Activated CD8-positive, alpha-beta memory T cell treated with anti-CD3 and anti-CD28 coated beads, Interleukin-2, amount 50 U/mL, for 24 hours (primary cell): Measurements from ENCODE around the gene ENPP7.

ENCODE experiments used
- DNase-seq: peaks from one replicate; pipeline ENCODE4 v3.0.0-alpha.2; 2020; ENCODE audit errors: extremely low read depth

Gene ENPP7

DNA sequence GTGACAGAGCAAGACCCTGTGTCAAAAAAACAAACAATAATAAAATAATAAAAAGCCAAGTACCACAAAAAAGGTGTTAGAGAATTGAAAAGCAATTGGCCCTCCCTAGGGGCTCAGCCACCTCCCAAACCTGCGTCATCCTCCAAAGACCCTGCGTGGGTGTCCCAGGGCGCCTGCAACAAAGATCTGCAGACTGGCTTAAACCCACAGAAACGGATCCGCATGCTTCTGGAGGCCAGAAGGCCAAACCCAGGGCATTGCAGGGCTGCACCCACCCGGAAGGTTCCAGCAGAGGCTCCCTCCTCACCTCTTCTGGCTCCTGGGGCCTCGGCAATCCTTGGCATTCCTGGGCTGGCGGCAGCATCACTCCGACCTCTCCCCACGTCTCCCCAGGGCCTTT, 1.5 kb downstream of the ENPP7 start:
- DNase-seq: no peak

DNA sequence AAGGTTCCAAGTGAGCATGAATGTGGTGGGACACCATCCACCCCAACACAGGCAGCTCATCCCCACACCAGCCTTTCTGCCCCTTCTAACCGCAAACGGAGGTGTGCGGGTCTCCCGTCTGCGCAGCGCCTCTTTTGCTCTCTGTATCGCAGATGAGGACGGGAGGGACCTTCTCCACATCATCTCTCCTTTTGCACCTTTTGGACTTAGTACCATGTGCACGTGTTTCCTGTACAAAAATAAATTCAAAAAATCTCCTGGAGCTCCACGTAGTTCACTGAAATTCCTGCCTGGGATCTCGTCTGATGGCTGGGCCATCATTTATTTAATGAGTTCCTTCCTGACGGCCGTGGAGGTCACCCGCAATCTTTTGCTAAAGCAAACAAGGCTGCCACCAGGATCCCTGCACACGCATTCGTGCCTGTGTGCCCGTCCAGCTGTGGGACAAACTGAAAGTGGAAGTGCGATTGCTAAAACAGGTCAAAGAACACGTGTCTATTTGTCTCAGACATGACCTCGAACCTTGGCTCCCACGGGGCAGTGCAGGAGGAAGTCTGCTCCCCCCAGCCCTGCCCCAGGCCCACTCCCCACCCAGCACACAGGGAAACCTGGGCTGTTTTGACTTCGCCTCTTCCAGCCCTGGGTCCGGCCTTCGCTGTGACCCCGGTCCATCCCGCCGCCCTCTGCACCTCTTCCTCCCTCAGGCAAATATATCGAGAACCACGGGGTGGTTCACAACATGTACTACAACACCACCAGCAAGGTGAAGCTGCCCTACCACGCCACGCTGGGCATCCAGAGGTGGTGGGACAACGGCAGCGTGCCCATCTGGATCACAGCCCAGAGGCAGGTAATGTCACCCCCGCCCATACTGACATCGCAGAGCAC, 2.3 kb downstream of the ENPP7 start:
- no peak for DNase-seq

DNA sequence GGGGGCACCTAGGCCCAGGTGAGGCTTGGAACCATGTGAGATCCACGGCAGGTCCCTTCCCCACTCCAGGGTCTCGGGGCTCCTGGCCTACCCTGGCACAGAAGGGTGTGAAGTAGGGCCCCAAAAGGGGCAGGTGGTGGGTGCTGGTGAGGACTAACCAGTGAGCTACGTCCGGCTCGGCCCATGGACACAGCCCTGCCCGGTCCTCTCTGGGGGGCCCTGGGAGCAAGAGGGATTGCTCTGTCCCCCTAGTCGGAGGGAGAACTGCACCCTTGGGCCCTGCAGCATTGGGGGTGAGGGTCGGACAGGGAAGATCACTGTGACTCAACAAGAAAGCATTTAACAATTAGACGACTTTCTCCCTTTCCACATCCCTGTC, 2.9 kb downstream of the ENPP7 start:
- no peak for DNase-seq

DNA sequence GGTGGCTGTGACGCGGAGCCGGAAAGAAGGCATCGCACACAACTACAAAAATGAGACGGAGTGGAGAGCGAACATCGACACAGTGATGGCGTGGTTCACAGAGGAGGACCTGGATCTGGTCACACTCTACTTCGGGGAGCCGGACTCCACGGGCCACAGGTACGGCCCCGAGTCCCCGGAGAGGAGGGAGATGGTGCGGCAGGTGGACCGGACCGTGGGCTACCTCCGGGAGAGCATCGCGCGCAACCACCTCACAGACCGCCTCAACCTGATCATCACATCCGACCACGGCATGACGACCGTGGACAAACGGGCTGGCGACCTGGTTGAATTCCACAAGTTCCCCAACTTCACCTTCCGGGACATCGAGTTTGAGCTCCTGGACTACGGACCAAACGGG, 4.4 kb downstream of the ENPP7 start:
- DNase-seq: no peak

DNA sequence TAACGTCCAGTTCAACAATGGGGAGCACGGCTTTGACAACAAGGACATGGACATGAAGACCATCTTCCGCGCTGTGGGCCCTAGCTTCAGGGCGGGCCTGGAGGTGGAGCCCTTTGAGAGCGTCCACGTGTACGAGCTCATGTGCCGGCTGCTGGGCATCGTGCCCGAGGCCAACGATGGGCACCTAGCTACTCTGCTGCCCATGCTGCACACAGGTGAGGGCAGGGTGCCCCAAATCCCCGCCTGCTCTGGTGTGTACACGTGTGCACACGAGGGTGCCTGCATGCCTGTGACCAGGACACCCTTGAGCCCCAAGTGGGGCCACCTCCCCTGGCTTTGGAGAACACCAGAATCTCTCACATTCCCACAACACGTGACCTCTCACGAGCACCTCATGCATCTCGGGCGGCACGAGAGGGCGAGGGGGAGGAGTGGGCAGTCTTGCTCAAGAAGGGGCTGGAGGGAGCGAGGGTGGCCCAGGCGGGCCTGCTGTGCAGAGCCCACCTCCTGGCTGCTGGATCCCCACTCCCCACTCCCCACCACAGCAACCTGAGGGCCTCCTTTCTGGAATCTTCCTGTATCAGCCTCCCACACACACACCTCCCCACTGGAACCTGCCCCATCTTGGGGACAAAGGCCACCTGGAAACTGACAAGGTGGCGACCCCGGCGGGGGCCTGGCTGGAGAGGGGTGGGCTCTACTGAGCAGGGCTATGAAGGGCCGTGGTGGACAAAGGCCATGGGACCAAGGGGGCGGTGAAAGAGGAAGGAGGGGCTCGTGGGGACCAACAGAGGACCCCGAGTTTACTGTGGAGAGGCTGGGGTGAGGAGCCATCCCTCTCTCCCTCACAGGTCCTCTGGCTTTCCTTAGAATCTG, 6.5 kb downstream of the ENPP7 start:
- DNase-seq: no peak

DNA sequence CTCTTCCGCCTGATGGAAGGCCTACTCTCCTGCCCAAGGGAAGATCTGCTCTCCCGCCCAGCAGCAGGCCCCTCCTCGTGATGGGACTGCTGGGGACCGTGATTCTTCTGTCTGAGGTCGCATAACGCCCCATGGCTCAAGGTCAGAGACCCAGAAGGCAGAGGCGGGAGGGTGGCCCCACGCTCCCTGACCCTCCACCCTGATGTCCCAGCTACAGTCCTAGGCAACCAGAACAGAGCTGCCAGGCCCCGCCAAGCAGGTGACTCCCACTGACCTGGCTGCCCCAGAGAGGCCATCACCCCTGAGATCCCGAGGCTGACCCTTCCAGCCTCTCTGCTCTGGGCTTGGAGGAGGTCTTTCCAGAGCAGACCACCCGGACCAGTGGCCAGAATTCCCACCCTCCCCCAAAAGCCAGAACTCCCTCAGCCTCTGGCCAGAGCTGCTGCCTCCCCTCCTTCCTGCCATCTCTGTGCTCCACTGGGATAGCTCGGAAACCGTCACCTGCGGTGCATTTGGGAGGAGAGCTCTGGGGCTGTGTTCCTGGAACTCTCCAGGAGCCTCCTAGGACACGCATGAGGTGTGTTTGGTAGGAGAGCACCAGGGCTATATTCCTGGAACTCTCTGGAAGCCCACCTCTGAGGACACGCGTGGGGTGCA, 7.3 kb downstream of the ENPP7 start:
- DNase-seq: no peak

DNA sequence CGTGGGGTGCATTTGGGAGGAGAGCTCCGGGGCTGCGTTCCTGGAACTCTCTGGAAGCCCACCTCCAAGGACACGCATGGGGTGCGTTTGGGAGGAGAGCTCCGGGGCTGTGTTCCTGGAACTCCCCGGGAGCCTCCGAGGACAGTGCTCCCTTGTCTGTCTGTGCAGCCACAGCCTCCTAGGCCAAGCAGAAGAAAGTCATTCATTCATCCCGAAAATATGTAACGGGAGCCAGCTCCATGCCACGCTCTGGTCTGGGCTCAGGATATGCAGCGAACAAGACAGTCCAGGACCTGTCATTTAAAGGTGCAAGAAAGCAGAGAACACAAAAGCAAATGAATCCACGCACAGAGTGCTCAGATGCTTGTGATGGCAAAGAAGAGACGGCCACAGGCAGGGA, 7.9 kb downstream of the ENPP7 start:
- DNase-seq: no peak

DNA sequence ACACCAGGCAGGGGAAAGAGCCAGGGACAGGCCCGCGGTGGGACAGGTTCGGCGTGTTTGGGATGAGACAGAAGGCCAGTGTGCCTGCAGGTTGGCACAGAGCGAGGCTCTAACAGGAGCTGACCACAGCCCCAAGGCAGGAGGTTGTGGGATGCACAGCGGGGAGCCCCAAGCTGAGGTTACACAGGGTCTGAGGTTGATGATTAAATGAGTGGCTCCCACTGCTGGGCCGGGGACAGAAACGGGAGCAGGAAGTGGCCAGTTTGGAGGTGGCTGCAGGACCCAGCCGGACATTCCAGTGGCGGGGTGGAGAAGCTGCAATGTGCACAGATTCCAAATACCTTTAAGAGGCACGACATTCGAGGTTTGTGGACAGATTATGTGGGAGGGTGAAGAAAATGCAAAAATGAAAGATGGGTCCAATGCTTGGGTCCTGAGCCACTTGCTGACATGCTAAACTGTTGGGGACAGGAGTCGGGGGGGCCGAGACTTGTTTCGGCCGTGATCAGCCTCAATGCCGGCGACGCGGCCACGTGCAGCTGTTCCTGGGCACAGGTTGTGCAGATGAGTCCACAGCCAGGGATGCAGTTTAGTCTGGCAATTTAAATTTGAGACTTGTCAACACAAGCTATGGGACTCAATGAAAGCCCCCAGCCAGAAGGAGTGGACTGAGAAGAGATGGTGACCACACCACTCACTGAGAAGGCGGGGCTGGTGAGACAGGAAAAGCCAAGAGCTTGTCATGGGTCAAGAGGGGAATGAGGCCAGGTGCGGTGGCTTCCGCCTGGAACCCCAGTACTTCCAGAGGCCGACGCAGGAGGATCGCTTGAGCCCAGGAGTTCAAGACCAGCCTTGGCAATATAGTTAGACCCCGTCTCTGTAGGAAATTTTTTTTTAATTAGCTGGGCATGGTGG, 8.7 kb downstream of the ENPP7 start:
- DNase-seq: no peak

DNA sequence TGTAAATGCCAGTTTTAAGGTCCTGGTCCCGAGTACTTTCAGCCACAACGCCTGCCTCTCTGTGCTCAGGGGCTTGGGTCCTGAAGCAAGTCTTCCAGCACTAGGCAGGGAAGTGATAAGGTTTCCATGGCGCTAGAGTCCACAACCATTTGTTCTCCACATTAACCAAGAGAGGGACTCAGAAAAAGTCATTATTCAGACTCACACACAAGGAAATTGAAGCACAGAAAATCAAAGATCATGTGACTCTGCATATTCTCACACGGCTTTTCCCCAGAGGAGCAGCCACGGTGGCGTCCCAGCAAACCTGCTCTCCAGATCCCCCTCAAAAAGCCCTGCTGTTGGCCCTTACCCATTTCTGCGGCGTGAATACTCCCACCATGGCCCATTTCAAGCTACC, 9.7 kb downstream of the ENPP7 start:
- no peak for DNase-seq

DNA sequence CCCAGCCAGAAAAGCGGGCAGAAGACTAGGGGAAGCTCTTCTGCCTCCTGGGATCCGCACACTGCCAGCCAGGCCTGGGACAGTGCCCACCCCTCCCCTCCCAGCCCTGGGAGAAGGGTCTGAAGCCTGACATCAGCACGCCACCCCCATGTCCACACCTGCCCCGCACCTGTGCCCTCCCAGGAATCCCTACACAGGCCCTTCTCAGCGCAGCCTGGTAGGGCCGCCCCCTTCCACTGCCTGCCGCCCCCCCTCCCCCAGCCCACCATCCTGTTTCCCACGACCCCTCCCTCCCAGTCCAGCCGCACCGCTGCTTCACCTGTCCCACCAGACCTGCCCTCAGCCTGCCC, 10.6 kb downstream of the ENPP7 start:
- no peak for DNase-seq

DNA sequence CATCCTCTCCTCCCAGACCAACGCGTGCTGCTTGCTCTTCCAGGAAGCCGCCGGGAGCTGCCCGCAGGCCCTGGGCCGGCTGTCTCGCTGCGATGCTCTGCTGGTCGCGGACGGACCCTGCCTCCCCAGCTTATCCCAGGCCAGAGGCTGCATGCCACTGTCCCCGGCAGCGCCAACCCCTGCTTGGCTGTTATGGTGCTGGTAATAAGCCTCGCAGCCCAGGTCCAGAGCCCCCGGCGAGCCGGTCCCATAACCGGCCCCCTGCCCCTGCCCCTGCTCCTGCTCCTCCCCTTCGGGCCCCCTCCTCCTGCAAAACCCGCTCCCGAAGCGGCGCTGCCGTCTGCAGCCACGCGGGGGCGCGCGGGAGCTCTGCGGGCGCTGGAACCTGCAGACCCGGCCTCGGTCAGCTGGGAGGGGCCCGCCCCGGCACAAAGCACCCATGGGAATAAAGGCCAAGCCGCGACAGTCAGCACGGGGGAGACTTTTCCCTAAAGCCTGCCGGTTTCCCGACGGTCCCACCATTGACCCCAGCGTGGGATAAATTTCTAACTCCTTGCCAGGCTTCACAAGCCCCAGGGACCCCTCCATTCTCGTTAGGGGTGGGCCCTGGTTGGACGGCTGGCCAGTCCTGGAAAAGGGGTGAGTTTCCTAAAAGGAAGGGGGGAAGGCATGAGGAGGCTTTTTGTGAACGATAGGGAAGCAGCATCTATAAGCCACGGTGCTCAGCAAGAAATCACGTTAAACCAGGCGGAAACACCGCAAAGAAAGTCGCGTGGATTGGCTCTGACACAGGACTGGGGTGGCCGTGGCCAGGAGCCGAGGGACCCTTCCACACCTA, 11.2 kb downstream of the ENPP7 start:
- no peak for DNase-seq

DNA sequence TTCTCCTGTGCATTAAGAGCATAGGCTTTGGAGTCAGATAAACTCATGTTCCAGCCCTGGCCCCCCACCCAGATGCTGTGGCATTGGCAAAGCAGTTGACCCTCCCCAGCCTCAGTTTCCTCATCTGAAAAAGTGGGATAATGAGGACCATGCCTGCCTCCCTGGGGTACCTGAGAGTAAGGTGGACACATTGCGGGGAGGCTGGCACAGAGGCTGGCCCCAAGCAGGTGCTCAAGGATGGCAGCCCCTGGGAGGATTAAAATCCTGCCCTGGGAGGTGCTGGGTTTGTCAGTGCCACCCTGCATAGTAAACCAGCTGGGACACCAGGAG, 11.8 kb downstream of the ENPP7 start:
- no peak for DNase-seq

DNA sequence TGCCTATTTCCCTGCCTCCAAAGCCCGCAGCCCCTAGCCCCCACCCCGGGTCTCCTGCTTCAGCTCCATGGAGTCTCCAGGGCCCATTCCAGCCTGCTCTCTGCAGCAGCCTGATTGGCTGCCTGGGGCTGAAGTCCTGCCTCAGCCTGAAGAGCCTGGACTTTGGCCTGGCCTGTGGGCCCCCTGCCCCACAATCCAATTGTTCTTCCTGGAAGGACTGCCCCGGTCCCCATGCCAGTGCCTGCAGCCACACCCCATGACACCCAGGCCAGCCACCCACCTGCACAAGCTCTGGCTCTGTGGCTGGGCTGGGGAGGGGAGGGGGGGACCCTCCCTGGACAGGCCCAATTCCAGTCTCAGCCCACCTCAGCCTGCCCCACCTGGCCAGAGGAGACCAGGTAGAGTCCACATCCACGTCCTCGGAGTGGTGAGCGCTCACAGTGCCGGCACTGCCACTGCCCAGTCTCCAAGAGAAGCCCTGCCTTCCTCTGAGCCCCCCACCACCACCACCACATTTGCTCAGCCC, 12.3 kb downstream of the ENPP7 start:
- no peak for DNase-seq

DNA sequence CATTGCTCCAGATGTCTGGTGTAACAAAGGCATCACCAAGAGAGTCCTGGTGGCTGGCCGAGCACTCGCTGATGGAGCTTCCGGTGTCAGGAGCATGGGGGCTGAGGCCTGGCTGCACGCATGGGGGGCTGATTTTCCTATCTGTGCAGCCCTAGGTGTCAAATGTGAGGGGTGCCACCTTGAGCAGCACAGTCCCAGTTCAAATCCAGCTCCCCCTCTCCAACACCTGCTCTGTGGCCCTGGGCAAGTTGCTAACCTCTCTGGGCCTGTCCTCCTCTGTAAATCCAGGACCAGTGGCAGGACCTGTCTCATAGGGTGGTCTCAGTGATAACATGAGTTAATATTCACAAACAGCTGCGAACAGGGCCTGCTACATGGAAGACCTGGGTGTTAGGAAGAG, 12.9 kb downstream of the ENPP7 start:
- DNase-seq: no peak

DNA sequence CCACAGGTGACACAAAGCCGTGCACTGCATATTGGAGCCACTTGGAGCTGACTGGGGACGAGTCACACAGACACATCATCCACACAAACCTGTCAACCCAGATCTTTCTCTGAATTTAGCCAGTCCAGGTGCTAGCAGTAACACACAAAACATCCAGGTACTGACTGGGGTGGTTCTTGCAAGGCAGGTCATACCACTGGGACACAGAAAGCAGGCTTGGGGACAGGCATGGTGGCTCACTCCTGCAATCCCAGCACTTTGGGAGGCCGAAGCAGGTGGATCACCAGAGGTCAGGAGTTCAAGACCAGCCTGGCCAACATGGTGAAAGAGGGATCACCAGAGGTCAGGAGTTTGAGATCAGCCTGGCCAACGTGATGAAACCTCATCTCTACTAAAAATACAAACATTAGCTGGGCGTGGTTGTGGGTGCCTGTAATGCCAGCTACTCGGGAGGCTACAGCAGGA, 14.9 kb downstream of the ENPP7 start:
- DNase-seq: no peak

DNA sequence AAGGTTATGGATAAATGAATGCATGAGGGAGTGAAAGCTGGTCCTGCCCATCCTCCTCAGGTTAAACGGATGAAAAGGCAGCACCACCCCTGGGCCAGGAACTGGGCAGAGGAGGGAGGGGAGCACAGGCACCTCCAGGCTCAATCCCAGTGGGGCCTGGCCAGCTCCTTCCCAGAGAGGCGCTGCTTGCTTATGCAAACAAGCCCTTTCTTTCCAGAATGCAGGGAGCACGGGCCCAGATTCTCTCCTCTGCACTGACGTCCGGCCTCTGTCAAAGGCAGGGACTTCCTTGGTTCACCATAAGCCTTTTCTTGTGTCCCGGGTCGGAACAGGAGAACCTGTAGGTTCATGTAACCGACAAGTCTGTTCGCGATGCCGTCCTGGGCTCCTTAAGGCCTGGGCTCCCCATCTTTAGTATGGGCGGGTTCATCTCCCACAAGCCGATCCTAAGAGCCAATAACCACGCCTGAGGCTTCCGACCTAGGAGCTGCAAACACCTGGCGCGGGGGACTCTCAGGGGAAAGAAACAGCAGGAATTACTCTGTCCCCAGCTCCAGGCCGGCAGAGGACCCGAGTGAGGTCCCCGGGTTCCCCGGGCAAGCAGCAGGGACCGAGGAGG, 16.3 kb downstream of the ENPP7 start:
- DNase-seq: no peak

DNA sequence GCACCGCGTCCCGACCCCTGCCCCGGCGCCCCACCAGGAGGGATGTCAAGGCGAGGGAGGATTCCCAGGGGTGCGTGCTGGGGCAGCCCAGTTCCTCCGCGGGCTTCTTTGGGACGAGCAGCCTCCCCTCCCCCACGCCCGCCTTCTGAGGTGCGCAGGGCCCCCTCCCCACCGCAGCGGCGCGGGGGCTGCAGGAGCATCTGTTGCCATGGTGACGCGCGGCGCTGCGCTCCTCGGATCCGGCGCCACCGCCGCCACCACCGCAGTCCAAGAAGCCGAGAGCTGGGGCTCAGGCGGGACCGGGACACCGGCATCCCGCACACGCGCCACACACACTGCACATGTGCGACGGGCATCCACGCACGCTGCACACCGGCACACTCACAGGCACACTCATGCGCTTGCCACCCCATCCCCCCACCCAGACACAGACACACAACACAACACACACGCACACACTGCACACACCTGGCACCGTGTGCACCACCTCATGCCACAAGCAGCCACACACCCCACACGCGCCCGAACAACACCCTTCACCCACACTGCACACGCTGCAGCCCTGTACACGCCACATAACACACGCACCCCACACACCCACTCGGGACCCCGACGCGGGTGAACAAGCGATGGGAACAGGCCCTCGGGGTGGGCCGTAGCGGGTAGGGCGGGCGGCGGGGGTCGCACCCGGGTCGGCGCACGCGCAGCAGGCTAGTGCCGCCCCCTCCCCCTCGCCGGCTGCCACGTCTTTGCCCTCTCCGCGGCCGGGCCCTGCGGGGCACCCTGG, 17.0 kb downstream of the ENPP7 start:
- DNase-seq: no peak

DNA sequence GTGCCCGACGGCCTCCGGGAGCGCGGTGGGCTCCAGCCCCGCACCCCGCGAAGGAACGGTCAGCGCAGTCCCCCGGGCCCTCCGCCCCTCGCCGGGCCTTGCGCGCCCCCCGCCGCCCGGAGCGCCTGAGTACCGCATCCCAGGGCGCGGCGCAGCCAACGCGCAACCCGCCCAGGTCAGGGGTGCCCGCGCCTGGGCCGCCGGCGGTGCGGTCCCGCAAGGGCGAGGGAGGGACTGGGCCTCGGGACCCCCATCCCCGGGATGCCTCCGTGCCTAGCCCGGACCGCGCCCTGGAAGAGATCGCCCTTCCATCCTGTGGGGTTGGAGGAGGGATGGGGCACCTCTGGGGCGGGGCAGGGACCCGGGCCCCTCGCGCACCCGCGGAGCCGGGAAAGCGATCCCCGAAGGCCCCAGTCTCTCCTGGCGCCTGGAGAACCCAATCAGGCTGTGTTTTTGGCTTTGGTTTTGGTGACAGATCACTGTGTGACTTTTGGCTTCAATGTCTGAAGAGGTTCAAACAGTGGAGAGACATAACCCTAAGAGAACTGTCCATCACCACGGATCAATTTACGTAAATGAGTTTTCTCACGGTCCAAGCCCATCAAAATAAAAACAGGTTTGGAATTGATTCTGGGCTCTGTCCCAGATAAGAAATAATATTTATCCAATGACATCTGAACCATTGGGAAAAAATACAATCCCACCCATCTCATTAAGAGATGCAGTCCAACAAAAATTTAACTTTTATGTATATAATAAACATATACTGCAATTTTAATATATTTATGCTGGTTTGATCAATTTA, 17.8 kb downstream of the ENPP7 start:
- DNase-seq: no peak
